Urinary bladder (tissue), 4 donors: ENCODE results near the gene LRRC8B. TPM values are rescaled to one million over a fixed set of nuclear protein-coding genes. Genes with fewer than 3 reads are reported as not detected.
"Not testable (repeated sequence)": the region's sequence is repeated elsewhere in the genome, so short reads cannot be mapped to it uniquely, and the experiment has no call there.

Experiments used
- DNase-seq: peaks from one replicate; pipeline ENCODE4 v3.0.0-alpha.2; 2015; ENCODE audit errors: extremely low spot score
- H3K27ac ChIP-seq: one replicate; pipeline ENCODE4 v1.5.1; 2013; ENCODE audit warnings: low read depth, mild to moderate bottlenecking, moderate library complexity
- H3K36me3 ChIP-seq: one replicate; pipeline ENCODE4 v1.6.1; 2013; ENCODE audit warnings: mild to moderate bottlenecking, moderate library complexity; ENCODE audit not compliant: insufficient read depth
- H3K4me1 ChIP-seq: one replicate; pipeline ENCODE4 v1.6.1; 2013; ENCODE audit warnings: mild to moderate bottlenecking, moderate library complexity; ENCODE audit not compliant: insufficient read depth
- H3K4me3 ChIP-seq: one replicate; pipeline ENCODE4 v1.5.1; 2013; ENCODE audit warnings: low read depth, low read length
- WGBS: extraction: QIAGEN DNeasy Blood & Tissue Kit; methylation state at CpG from one replicate; pipeline ENCODE4 v1.1.7; 2013; 5-methylcytosine and 5-hydroxymethylcytosine counted together
- polyA plus RNA-seq: library from polyadenylated mRNA; stranded (reverse); fragments of 200-250 nt; gene quantifications from one replicate; pipeline ENCODE4 v1.2.3, GENCODE V29; 2013
- total RNA-seq: library from RNA; depleted of rRNA; stranded (reverse); fragments of >200 nt; gene quantifications from one replicate; pipeline ENCODE4 v1.2.3, GENCODE V29; 2014
- donor health status: healthy with polysubstance abuse.
- donor health status: healthy.

Gene LRRC8B
- total and polyA plus RNA-seq, 2 donors: 1.8 to 7.0 TPM

DNA sequence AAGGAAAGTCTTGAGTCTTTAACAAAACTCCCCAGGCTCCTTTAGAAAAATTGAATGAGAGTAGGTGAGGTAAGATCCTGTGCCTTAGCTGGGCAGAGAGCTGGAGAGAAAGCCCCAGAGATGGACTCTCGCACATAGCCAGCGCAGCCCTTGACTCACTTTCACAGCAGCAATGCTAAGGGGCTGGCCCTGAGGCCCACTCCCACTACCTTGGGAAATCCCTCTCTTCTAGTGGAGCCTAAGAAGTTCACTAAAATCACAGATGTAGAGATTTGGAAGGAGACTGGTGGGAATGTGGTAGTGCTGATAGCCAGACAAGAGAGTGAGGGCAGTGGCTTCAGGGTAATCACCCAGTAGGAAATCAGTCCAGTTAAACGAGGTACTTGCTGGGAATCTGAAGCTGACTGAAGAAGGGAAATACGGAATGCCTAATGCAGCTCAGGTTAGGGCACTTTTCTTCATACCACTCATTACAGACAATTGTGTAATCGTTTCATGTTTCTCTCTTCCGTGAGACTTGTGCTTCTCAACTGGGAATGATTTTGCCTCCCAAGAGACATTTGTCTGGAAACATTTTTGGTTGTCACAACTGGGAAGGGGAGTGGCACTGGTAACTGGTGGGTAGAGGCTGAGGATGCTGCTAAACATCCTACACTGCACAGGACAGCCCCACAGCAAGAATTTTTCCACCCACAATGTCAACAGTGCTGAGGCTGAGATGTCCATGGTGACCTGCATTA, 65.9 kb downstream of the LRRC8B start:
- no peak overlapping the region for H3K4me3 ChIP-seq
- no peak overlapping the region for H3K27ac ChIP-seq
- 81% methylated on average over 6 of the region's 6 CpGs for WGBS
- no peaks in the 10 kb centered on the region for H3K36me3 ChIP-seq
- no peak for DNase-seq
- no peaks in the 10 kb centered on the region for H3K4me1 ChIP-seq

DNA sequence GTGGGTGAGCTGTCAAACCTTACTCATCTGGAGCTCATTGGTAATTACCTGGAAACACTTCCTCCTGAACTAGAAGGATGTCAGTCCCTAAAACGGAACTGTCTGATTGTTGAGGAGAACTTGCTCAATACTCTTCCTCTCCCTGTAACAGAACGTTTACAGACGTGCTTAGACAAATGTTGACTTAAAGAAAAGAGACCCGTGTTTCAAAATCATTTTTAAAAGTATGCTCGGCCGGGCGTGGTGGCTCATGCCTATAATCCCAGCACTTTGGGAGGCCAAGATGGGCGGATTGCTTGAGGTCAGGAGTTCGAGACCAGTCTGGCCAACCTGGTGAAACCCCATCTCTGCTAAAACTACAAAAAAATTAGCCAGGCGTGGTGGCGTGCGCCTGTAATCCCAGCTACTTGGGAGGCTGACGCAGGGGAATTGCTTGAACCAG, 68.3 kb downstream of the LRRC8B start:
- 83% methylated on average over 13 of the region's 13 CpGs for WGBS
- H3K4me3 ChIP-seq, H3K27ac ChIP-seq, H3K36me3 ChIP-seq, DNase-seq, H3K4me1 ChIP-seq: not testable (repeated sequence)

DNA sequence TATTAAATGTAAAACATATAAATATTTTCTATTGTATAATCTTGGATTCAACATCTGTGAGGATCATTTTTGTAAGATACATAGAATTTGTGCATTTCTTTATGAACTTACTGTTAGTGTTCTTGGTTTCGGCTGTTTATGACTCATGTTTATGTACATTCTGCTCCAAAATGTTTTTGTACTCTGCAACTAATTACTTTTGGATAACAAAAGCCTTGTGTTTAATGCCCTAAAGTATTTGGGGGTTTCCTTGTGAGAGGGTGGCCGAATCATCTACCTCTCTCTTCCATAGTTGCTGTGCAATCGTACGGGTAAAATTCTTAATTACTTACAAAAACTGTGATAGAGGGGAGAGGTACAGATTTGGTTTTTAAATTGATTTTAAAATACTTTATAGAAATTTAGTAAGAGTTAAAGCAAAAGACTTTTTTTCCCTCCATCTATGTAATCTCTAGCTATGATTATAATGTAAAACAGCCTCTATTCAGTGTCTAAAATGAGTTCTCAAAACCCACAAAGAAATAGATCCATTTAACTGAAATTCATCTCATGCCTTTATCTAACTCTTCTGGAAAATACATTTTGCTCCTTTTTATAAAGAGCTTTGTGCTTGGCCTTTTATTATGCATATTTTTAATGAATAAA, 69.6 kb downstream of the LRRC8B start:
- no peak overlapping the region for H3K4me3 ChIP-seq
- WGBS: 86% methylated on average over 4 of the region's 4 CpGs
- H3K36me3 ChIP-seq: no peaks in the 10 kb centered on the region
- DNase-seq: no peak
- no peak overlapping the region for H3K27ac ChIP-seq
- no peaks in the 10 kb centered on the region for H3K4me1 ChIP-seq

DNA sequence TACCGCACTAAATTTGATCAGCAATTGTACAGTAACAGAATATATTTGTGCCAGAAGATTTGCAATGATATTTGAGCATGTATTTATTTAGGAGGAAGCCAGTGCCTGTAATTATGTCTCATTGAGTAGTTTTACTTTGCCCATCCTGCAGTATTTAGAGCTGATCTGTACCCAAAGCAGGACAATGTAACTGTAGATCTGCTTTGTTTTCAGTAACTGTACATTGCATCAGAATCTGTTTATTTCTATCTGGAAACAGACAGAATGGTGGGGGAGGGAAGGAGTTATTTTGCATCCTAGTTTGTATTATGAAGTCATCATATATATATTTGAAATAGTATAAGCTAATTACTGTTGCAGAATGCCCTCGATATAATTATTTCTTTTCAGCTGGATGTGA, 72.1 kb downstream of the LRRC8B start:
- Histone ChIP-seq H3K4me1 (no peaks in the 10 kb centered on the region), H3K36me3 (no peaks in the 10 kb centered on the region), H3K27ac (no peak overlapping the region), H3K4me3 (no peak overlapping the region)
- no peak for DNase-seq
- whole genome bisulfite sequencing: 93% methylated on average over 2 of the region's 2 CpGs

DNA sequence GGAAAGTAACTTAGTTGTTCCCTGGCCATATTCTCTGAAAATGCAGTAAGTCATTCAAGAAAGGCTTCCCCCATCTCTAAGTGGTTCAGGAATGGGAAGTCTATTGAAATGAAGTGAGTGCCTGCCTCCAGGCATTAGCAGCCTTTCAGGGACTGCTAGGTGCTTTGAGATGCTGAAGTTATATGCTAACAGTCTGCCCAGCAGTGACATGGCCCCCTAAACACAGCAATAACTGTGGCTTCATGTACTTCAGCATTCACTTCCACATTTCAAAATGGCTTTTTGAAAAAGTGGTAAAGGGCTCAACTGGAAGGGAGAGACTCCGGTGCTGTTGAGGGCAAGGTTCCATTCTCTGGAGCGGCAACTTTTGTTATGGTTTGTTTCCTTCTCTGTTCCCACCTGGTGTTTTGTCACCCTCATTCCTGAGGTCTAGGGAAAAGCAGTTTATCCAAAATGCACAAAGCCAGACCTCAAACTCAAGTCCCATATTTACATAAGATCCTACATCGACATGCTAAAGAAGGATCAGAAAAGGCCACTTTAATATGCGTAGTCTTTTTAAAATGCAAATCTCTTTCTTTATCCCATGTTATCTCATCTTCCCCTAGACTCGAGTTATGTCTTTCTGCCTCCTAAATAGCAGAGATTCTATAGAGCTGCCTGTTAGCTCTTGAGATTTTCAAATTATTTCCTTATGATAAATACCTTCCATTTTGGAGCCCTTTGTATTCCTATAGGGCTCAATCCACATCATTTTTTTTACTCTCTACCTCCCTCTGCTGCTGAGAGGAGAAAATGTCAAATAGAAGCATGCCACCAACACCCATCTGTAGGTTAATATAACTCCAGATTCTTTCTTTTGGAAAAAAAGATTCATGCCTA, 74.1 kb downstream of the LRRC8B start:
- H3K36me3 ChIP-seq: no peaks in the 10 kb centered on the region
- H3K4me1 ChIP-seq: no peaks in the 10 kb centered on the region
- no peak for DNase-seq
- no peak overlapping the region for H3K4me3 ChIP-seq
- WGBS: 65% methylated on average over 5 of the region's 5 CpGs
- H3K27ac ChIP-seq: no peak overlapping the region

DNA sequence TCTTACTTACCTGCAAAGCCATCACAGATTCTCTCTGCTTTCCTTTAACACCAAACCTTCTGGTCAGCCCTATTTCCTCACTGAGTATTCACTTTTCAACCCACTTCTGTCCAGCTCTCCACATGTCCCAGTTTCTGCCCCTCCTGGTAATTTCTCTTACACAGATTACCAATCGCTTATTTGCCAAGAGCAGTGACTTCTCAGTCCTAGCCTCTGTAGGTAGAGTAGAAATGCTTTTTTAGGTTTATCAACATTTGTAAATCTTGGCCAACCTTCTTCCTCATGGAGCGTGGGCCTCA, 74.7 kb downstream of the LRRC8B start:
- no peak for DNase-seq
- WGBS: 89% methylated on average over 2 of the region's 2 CpGs

DNA sequence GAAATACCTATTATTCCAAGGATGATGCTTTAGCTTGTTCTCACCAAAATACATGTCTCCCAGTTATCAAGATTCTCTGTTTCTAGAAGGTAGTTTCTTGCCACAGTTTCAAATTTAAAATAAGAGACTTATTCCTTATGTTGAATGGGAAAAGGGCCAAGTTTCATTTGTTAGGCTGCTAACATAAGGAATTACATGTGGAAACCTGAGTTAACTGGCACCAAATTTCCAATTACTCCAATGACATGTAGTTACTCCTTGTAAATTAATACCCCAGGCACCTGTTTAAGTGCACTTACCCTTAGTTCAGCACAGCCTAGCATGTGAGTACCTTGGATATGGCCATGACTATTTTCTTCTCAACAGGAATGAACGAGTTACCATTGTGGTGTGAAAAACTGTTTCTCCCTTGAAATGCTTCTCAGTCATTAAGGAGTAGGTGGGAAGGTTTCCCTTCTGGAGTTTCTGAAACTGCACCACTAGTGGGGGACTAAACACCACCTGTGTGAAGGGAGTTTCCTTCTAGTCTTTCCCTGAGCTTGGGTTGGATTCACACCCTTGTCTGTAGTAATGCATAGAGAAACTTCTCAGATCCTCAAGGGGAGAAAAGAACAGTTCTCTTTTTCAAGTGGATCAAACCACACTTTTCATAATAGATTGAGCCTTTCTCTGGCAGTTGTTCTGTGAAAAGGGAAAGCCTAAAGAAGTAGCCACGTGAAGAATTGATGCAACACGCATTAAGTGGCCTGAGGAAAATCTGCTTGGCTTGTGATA, 76.0 kb downstream of the LRRC8B start:
- H3K36me3 ChIP-seq: no peaks in the 10 kb centered on the region
- WGBS: 91% methylated on average over 3 of the region's 3 CpGs

More for the DNA sequence above, 74.7 kb downstream of the LRRC8B start:
- no peaks in the 10 kb centered on the region for H3K36me3 ChIP-seq
- no peak overlapping the region for H3K4me3 ChIP-seq
- no peaks in the 10 kb centered on the region for H3K4me1 ChIP-seq
- H3K27ac ChIP-seq: no peak overlapping the region

DNA sequence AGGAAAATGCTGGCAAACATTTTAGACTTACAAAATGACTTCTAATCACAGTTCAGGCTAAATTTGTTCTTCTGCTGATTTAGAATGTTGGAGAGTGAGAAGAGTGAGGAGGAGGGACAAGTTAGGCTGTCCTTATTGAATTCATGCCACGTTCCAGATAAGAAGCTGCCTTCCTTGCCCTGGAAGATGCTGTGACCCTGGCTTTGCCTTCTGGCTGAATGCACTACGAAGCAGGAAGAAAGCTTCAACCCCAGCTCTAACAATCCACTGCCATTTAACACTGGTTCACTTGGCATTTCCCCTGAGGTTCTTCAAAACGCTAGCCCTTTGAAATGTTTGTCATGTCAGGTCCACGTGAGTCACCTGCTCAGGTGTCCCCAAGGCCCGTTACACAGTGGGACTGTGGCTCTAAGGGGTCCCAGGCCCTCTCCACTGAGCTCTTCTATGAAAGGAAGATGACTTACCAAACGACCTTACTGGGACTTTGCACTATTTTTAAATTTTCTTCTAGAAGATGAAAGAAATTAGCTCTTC, 78.3 kb downstream of the LRRC8B start:
- no peaks in the 10 kb centered on the region for H3K4me1 ChIP-seq
- H3K36me3 ChIP-seq: no peaks in the 10 kb centered on the region
- DNase-seq: no peak
- no peak overlapping the region for H3K4me3 ChIP-seq
- no peak overlapping the region for H3K27ac ChIP-seq
- WGBS: 61% methylated on average over 6 of the region's 6 CpGs

More for the DNA sequence above, 76.0 kb downstream of the LRRC8B start:
- H3K27ac ChIP-seq: no peak overlapping the region
- H3K4me3 ChIP-seq: no peak overlapping the region
- no peak for DNase-seq
- no peaks in the 10 kb centered on the region for H3K4me1 ChIP-seq

DNA sequence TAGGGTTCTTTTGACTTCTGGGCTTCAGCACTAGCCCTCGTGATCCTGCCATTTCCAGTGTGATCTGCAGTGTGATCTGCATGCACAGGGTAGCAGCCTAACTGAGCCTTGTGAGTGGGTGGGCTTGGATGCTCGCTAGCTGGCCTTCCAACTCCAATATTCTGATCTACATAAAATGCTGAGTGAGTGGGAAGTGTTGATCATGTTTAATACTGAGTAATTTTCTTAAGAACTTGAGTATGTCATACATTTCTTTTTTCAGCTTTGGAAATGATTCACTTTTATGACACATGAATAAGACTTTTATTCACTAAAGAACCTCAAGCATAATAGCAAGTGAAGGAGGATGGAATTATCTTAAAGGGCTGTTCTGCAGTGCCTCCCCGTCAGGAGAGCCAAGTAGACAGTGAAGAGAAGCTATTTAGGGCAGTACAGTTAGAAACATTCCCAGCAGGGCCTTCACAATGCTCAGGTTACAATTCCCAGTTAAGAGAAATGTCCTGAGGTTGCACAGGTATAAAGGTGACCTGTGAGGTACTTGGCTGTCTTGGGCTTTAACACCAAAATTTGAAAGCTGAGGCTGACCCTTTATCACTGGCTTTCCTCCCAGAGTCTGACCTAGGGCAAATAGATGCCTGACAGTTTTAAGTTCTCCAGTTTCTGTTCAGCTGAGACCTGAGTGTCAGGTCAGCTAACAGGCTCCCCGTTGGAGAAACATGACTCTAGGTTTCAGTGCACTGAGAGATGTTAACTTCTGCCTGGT, 79.2 kb downstream of the LRRC8B start:
- 63% methylated on average over 4 of the region's 4 CpGs for WGBS
- H3K36me3 ChIP-seq: no peaks in the 10 kb centered on the region
- no peaks in the 10 kb centered on the region for H3K4me1 ChIP-seq
- no peak for DNase-seq
- H3K27ac ChIP-seq: no peak overlapping the region
- H3K4me3 ChIP-seq: no peak overlapping the region

DNA sequence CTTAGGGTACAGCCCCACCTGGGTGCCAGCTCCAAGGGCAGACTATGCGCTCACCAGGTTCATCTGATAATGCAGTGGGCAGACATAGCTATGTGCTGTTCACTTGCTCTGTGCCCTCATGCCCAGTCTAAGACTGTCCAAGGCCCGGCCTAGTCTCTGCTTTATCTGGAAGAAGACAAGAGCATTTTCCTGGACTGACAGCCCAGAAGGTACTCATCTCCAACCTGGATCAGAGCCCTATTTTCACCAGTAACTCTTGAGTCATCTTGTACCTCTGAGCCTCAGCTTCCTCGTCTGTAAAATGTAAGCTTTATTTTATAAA, 79.7 kb downstream of the LRRC8B start:
- 79% methylated on average over 3 of the region's 3 CpGs for WGBS
- no peak for DNase-seq
- no peaks in the 10 kb centered on the region for H3K4me1 ChIP-seq
- H3K36me3 ChIP-seq: no peaks in the 10 kb centered on the region
- H3K27ac ChIP-seq: no peak overlapping the region
- H3K4me3 ChIP-seq: no peak overlapping the region

DNA sequence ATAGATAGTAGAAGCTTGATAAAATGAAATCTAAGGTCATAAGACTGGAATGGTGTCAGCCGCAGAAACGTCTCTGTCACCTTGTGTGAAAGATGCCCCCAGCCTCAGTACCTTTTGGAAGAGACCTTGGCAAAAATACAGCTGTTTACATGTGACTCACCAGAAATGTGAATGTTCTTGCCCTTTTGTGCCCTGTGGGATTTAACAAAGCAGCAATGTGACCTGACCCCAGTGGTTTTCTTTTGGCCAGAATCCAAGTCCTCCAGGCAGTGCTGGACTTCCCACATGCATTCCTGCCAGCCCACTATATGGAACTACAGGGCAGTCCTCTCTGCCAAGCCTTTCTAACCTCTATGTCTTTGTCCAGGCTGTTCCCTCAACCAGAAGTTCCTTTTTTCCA, 81.1 kb downstream of the LRRC8B start:
- DNase-seq: no peak
- Histone ChIP-seq H3K4me3 (no peak overlapping the region), H3K36me3 (no peaks in the 10 kb centered on the region), H3K4me1 (no peaks in the 10 kb centered on the region), H3K27ac (no peak overlapping the region)
- 68% methylated on average over 2 of the region's 2 CpGs for WGBS

DNA sequence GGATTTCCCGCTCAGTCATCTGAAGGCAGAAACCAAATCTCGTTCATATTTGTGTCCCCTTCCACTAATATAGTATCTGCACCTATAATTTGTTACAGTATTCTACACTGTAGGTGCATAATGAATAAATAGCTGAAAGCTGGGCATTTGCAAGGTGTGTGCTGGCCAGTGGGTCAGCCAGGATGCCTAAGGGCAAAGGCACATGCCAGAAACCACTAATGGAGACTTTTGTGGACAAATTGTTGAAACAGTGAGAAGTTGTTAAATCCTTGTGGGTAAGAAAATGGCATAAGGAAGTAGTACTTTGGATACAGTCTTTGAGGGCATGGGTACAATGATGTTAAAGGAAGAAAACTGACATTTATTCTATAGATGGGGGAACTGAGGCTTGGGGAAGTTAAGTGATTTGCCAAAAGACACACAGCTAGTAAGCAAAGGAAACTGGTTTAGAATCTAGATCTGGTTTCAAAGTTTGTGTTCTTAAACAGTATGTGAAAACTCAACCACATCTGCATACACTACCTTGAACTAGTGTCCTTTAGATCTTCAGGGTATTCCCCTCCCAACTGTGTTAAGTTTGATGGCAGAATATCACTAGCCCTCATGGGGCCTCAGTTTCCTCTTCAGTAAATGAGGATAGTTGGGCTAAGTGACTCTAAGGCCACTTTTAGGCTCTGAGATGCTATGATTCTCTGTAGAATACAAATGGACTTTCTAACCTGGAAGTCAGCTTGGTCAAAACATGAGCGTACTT, 81.8 kb downstream of the LRRC8B start:
- Histone ChIP-seq H3K36me3 (no peaks in the 10 kb centered on the region), H3K4me3 (no peak overlapping the region), H3K27ac (no peak overlapping the region), H3K4me1 (no peaks in the 10 kb centered on the region)
- DNase-seq: no peak
- 95% methylated on average over 3 of the region's 3 CpGs for WGBS
